ENCODE measurements around the gene KAZN.

KAZN gene

DNA sequence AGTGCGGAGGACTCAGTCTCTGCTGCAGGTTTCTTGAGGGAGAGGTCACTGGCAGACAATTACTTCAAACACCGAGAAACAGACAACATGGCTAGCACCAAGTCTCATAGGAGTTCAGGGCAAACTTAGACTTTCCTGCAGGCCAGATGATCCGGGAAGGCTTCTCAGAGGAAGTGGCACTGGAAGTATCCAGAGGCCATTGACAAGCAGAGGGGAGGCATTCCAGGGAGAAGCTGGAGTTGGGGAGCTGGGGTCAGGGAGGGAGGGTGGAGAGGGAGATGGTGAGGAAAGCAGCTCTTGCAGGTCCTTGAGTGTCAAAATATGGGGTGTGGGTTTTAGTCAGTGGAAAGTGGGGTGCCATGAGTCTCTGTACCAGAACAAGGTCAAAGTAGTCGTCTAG, 147.9 kb downstream of the KAZN start:
- DNase-seq, result no peak

DNA sequence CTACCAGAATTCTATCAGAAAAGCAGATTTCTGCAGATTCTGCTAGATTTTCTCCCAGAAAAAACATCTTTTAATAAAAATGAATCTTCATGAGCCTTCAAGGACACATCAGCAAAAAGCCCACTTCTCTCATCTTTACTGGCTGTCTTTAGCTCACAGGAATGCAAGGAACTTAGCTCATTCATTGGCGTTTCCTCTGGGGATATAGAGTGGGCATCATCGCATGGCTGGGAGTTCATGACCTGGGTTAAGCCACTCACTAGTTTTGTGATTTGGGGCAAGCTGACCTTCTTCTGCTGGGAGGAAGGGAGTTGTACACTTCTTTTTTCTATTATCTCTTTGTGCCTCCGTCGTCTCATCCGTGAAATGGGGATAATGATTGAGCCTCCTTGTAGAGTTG, 149.7 kb downstream of the KAZN start:
- no peak for DNase-seq

- DNase-seq, result no peak
Measured at GRCh38 chr1:14748977-14749376, 150.5 kb downstream of the KAZN start.

GRCh38 chr1:14750490-14750889, 152.0 kb downstream of the KAZN start:
- DNase-seq, result no peak

DNA sequence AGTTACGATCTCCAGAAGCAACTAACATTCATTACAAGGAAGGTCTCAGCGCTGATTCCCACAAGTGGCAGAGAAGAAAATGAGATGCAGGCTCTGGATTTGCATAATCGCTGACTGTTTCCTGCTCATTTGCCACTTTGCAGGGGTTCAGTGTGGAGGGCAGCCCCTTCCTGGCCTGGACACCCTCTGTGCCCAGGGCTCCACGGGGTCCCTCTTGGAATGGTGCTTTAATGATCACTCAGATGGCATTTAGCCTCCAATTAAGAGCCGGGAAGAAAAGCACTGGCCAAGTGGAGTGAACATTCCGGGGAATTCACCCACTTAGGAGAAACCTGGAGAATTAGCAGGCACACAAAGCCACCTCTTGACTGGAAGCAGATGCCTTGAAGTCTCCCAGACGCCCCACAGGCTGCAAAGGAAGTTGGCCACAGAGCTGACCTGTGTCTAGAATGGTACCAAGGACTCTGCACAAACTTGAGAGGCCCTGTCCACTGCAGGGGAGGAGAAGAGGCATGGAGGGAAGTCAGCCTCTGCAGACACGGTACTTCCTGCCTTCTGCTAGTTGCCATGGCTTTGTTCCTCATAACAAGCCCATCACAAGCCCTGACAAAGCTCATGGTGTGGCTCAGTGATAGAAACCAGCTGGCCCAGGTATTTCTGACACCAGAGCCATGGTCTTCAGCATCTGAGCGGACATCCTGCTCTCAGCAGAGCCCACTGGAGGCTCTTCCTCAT, 157.2 kb downstream of the KAZN start:
- no peak for DNase-seq

DNA sequence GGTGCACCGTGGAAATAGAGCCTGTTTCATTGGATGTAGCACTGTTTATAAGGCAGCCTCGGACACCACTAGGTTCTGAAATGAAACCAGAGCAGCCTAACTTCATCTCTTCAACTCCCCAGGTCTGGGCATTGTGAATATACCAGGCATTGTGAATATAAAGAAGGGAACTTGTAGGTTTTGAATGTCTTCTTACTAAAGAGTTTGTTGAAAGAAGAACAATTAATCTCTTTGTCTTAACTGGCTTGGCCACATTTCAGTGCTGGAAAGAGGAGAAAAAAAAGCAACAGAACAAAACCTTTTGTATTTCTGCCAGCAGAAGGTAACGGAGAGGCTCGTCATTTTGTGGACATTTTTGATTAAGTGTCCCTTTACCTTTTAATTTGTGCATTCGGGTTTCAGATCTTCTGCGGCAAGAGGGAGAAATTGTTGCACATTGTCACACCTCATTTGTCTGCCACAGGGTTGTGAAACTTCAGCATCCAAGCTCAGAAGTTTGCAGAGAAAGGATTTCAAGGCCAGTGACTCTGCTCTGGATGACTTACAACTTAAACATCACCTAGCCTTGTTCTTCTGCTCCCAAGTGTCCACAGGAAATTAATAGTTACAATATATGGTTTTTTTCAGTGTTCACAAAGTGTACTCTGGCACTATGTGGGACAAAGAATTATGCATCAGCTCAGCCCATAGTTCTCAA, 158.3 kb downstream of the KAZN start:
- no peak for DNase-seq

DNA sequence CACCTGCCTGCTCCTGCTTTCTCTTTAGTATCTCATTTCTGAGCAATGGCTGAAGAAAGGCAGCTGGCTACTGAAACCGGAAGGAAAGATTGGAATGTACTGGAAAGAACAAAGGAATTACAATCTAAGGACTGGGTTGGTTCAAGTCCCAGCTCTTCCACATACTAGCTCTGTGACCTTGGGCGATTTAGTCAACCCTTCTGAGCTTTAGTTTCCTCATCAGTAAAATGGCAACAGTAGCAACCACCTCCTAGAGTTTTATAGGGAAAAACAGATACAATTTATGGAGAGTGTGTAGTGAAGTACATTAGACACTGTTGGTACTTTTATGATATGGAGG, 158.8 kb downstream of the KAZN start:
- no peak for DNase-seq

- no peak for DNase-seq
Measured at GRCh38 chr1:14759042-14759818, 160.7 kb downstream of the KAZN start.

DNA sequence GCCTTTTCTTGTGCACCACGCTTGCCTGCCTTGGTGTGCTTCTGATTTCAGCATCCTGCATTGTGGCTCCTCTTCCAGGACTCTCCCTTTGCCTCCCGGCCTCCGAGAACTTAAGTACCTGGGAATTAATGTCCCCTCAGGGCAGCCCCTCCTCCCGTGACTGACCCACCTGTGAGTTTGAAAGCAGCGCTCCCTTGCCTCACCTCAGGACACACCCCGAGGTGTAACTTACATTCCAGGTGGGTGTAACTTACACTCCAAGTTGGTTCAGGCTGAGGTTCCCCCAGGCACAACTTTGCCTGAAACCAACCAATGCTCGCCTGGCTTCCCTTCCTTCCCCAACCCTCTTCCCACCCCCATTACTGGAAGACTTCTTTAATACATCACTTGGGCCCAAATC, 161.4 kb downstream of the KAZN start:
- DNase-seq, result no peak

DNA sequence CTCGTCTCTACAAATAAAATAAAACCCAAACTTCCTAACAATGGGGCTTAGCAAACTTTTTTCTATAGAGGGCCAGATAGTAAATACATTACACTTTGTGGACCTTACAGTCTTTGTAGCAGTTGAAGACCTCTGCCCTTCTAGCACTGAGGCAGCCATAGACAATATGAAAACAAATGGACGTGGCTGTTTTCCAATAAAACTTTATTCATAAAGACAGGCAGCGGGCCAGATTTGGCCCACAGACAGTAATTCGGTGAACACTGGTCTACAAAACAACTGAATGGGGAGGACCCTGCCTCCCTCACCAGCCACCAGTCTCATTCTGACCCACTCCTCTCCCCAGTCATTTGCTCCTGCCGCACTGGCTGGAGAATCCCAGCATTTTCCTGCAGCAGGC, 162.3 kb downstream of the KAZN start:
- no peak for DNase-seq

- no peak for DNase-seq
Measured at GRCh38 chr1:14761291-14762153, 163.0 kb downstream of the KAZN start.

DNA sequence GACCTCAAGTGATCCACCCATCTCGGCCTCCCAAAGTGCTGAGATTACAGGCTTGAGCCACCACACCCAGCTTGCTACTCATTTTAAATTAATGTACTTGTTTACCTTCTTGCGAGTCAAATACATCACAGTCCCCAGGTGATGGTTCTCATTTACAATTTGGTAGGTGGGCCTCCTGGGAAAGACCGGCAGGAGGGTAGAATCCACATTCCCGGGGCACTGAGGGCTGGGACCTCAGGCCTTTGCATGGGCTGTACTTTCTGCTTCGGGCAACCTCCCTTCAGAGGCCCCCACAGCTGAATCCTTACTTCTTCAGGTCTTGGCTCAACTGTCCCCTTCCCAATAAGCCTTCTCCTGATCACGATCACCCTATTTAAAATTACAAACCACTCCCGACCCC, 165.5 kb downstream of the KAZN start:
- DNase-seq, result no peak

- no peak for DNase-seq
Measured at GRCh38 chr1:14765773-14766172, 167.3 kb downstream of the KAZN start.

DNA sequence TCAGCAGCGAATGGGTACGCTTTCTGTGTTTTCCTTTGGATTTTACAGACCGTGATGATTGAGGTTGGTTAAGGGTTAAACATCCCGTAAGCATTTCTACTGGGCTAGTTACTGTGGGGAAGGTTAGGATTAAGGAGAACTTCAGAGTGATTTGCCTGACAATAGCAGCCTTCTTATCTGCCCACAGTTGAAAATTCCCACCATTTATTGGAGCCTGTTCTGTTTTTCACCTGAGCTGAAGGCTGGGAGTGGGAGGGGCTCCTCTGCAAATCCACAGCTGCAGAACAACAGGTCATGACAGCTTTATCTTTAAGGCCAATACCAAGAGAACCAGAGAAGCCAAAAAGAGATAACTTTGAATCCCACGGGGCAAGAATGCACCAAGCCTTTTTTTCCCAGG, 168.6 kb downstream of the KAZN start:
- no peak for DNase-seq

DNA sequence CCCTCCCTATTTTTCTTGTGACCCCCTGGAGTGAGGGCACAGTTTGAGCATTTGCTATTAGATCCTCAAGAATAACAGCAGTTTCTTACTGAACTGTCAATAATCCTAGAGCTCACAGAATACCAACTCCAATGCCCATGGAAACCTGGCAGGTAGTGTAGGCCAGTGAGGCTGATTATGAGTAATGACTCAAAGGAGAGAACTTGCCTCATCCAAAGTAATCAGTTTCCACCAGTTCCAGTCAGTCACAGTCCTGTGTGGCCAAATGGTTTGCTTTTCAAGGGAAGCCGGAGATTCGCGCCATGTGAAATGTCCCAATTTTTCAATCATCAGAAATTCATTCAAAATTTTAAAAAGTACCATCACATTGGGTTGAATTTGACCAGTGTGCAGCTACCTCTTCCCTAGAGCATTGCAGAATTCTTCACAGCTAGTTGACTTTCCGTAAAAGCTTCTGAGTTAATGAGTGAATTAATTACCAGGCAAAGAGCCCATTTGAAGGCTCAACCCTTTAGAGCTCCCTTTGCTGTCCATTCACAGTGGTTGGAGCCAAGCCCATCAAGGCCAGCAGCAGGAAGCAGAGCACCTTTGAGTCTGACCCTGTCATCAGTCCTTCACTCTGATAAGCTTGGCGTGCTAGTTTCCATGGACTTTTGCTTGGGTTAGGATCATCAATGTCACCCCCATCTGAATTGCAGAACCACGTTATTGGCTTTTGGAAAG, 170.3 kb downstream of the KAZN start:
- DNase-seq, result no peak

DNA sequence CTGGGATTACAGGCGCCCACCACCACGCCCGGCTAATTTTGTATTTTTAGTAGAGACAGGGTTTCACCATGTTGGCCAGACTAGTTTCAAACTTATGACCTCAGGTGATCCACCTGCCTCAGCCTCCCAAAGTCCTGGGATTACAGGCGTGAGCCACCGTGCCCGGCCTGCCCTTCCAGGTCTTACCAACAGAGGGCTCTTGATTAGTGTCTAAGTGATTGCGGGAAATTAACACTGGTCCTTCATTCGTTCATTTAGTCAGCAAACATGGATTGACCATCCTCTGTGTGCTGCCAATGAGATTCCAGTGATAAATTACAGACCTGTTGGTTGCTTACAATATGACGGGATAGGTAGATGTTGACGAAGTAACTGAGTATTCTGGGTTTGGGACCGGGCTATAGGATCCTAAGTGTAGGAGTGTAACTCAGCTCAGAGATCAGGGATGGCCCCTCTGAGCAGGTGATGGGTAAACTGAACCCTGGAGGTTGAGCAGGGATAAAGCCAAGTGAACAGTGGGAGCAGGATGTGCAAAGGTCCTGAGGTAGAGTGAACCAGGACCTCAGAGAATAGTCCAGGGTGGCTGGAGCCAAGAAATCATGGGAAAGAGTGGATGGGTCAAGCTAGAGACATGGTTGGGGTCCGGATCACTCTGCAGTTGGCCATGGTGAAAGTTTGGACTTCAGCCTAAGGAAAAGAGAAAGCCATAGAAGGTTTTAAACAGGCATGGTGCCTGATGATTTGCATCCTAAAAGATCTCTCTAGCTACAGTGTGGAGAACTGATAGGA, 171.2 kb downstream of the KAZN start:
- DNase-seq, result no peak

DNA sequence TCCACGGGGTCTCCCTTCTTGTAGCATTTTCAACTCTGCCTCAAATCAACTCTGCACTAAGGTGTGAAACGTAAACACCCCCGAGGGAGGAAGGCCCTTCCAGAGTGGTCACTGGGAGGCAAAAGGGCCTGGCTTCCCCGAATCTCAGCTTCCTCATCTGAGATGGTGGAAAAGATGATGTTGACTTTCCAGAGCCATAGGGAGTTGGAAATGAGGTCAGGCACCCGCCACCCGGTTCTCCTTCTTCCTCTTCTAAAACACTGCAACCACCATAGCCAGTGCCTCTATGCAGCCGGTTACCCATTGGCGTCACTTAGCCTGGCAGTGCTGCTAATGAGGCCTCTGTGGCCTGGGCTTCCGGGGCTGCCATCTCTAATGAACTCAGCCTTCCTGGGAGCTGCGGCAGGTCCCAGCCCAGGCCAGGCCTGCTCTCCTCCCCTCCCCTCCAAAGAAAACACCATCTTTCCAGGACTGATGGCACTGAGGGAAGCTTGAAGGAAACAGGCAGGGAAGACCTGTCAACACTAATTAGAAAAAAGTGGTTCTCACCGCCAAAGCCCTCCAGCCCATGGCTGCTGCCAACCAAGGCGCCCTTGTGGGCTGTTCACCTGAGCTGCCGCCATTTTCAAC, 175.0 kb downstream of the KAZN start:
- DNase-seq, result no peak

- DNase-seq, result no peak
Measured at GRCh38 chr1:14774225-14774624, 175.7 kb downstream of the KAZN start.

DNA sequence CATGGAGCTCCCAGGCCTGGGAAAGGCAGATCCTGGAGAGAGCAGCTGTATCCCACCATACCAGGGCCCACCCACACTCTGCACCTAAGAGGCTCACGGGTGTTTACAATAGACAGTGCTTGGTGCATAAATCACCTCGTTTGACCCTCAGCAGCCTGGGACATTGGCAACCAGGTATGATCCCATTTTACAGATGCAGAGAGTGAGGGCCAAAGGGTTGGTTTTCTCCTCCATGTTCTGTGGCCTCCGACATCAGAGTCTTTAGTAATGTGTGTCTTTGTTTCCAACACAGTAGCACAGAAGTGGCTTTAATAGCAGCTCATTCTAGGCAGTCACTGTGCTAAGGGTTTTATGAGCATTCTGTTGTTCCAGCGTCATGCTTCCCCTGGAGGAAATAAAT, 176.5 kb downstream of the KAZN start:
- DNase-seq, result no peak

DNA sequence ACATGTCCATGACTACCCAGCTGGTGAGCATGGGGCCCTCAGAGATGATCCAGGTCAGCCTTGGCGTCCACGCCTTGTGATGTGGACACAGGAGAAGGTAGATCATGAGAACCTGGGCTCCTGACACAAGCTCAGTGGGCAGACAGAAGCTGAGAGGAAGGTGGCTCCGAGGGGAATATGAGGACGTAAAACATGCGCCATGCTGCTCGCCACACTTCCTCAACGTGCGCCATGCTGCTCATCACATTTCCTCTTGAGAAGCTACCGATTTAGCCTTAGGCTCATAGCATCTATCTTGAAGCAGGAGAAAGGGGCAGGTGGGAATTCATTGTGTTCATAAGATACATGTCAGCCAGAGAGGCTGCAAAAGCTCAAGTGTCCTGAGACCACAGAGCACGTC, 176.9 kb downstream of the KAZN start:
- DNase-seq, result no peak

All from fibroblast of skin of right quadriceps (primary cell).